HL-60 (cell line): ENCODE results near the gene HAUS8.
A peak's percentile ranks its signal among the peaks of the same experiment; 100 is the strongest.

Experiments
- DNase-seq, 2 experiments: peaks; one replicate each; pipeline ENCODE4 v3.0.0-alpha.2; 2010 to 2020; ENCODE audit warnings: low read depth in 1 of 2, low spot score in 1 of 2
- H3K27ac ChIP-seq: fragments of 250-450 bp; sonication (Bioruptor Pico); replicated peaks from 2 replicates; pipeline ENCODE4 v1.5.1; 2020; ENCODE audit warnings: mild to moderate bottlenecking, moderate library complexity
- H3K27me3 ChIP-seq: fragments of 250-450 bp; sonication (Bioruptor Pico); 2 replicates; pipeline ENCODE4 v1.5.1; 2021; ENCODE audit warnings: mild to moderate bottlenecking, moderate library complexity; ENCODE audit not compliant: insufficient read depth, poor library complexity, severe bottlenecking
- H3K4me3 ChIP-seq: replicated peaks from 2 replicates; pipeline ENCODE4 v1.5.1; 2011; ENCODE audit warnings: mild to moderate bottlenecking, control low read depth, low read length; ENCODE audit not compliant: insufficient read depth
- CTCF ChIP-seq: IDR thresholded peaks from one replicate; pipeline ENCODE4 v1.5.1; 2011; ENCODE audit warnings: low read length, control low read depth, inconsistent platforms; ENCODE audit not compliant: insufficient read depth
- GABPA ChIP-seq: IDR thresholded peaks from 2 replicates; pipeline ENCODE4 v1.6.1; 2012; ENCODE audit warnings: low read depth
- POLR2AphosphoS5 ChIP-seq: IDR thresholded peaks from 2 replicates; pipeline ENCODE4 v1.6.1; 2012; ENCODE audit warnings: low read depth
- REST ChIP-seq: IDR thresholded peaks from 2 replicates; pipeline ENCODE4 v1.6.1; 2012; ENCODE audit warnings: low read depth; ENCODE audit not compliant: insufficient replicate concordance
- SPI1 ChIP-seq: IDR thresholded peaks from 2 replicates; pipeline ENCODE4 v1.6.1; 2012; ENCODE audit warnings: low read depth, mild to moderate bottlenecking, borderline replicate concordance

Gene HAUS8

GRCh38 chr19:17021793-17022590 is 53.3 kb downstream of the HAUS8 start:
- no peak for TF ChIP-seq REST
- TF ChIP-seq SPI1, result peak; percentile 55; the same call in 1 of the 2 replicates
- TF ChIP-seq POLR2AphosphoS5, result no peak

GRCh38 chr19:17021328-17021727 is 53.9 kb downstream of the HAUS8 start:
- DNase-seq, result no peak
- H3K27me3 ChIP-seq, result peaks cover 9% of the 10 kb centered on the region
- H3K4me3 ChIP-seq, result no peak overlapping the region
- H3K27ac ChIP-seq, result no peak overlapping the region
- TF ChIP-seq CTCF (no peak), SPI1 (no peak), GABPA (no peak), POLR2AphosphoS5 (no peak), REST (no peak)

More at GRCh38 chr19:17021793-17022590, 53.3 kb downstream of the HAUS8 start:
- Histone ChIP-seq H3K27me3 (peaks cover 10% of the 10 kb centered on the region), H3K27ac (no peak overlapping the region), H3K4me3 (no peak overlapping the region)
- DNase-seq, result peak; percentile 58 to 76

- Histone ChIP-seq H3K27ac (no peak overlapping the region), H3K4me3 (no peak overlapping the region), H3K27me3 (peaks cover 4% of the 10 kb centered on the region)
- no peak for TF ChIP-seq CTCF
- no peak for TF ChIP-seq POLR2AphosphoS5
- TF ChIP-seq REST, result no peak
- no peak for TF ChIP-seq GABPA
- no peak for TF ChIP-seq SPI1
- DNase-seq, result no peak
Measured at GRCh38 chr19:17020823-17021222, 54.4 kb downstream of the HAUS8 start.
